ENCODE measurements around the gene C2CD2. TPM values are rescaled to one million over a fixed set of nuclear protein-coding genes. Genes with fewer than 3 reads are reported as not detected.

C2CD2 gene
- total RNA-seq, 1 experiment from 2014 or later: 12.6 TPM

DNA sequence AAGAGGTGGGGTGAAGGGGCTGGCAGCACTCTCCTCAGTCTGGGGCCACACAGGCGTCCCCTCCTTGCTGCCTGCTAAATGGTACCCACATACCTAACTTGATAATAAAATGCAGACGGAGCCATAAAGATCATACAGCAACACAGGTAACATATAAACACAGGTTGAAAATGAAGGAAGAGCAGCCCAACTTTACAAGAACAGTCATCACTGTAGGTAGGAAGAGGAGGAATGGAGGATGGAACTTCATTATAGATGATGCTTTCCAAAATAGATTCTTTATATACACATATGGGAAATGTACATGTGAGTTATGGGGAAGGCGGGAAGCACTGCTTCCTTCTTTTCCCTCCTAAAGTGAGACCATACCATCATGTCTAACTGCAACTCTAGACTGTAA, 13.4 kb downstream of the C2CD2 start:
- Histone ChIP-seq H3K9me3 (no peaks in the 10 kb centered on the region), H3K4me3 (ENCODE audit: low read depth, low read length) (no peak overlapping the region), H3K4me1 (no peaks in the 10 kb centered on the region), H3K27me3 (replicated peaks; ENCODE audit: control insufficient read depth, insufficient read depth, low read length) (no peaks in the 10 kb centered on the region), H3K36me3 (ENCODE audit: control insufficient read depth, insufficient read depth, low read length) (no peaks in the 10 kb centered on the region)
- H3K4me3 Mint-ChIP-seq (ENCODE audit: unreplicated experiment): no peak overlapping the region
- DNase-seq: no peak
- ChIA-PET POLR2A (no interaction called here), CTCF (no interaction called here)
- TF ChIP-seq, protein P1, sequence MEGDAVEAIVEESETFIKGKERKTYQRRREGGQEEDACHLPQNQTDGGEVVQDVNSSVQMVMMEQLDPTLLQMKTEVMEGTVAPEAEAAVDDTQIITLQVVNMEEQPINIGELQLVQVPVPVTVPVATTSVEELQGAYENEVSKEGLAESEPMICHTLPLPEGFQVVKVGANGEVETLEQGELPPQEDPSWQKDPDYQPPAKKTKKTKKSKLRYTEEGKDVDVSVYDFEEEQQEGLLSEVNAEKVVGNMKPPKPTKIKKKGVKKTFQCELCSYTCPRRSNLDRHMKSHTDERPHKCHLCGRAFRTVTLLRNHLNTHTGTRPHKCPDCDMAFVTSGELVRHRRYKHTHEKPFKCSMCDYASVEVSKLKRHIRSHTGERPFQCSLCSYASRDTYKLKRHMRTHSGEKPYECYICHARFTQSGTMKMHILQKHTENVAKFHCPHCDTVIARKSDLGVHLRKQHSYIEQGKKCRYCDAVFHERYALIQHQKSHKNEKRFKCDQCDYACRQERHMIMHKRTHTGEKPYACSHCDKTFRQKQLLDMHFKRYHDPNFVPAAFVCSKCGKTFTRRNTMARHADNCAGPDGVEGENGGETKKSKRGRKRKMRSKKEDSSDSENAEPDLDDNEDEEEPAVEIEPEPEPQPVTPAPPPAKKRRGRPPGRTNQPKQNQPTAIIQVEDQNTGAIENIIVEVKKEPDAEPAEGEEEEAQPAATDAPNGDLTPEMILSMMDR (IDR thresholded peaks at IDR 0.05; ENCODE audit: insufficient read depth in 1 of 2, low read depth in 1 of 2, low read length in 1 of 2, severe bottlenecking in 1 of 2, unreplicated experiment in 1 of 2): no peak
- H3K27me3 Mint-ChIP-seq (ENCODE audit: insufficient read depth, unreplicated experiment): no peaks in the 10 kb centered on the region
- intact Hi-C loops (cut with micrococcal nuclease; ENCODE audit: unreplicated experiment): no loop called here
- H3K9me3 Mint-ChIP-seq (ENCODE audit: unreplicated experiment): peaks cover 8% of the 10 kb centered on the region
- no peak overlapping the region for H3K27ac Mint-ChIP-seq (ENCODE audit: unreplicated experiment)
- no TSS peak for BruUV-seq (replicated peaks)
- peaks cover 10% of the 10 kb centered on the region for H3K36me3 Mint-ChIP-seq (ENCODE audit: insufficient read depth, unreplicated experiment)
- H3K4me1 Mint-ChIP-seq (ENCODE audit: low read depth, unreplicated experiment): no peaks in the 10 kb centered on the region

DNA sequence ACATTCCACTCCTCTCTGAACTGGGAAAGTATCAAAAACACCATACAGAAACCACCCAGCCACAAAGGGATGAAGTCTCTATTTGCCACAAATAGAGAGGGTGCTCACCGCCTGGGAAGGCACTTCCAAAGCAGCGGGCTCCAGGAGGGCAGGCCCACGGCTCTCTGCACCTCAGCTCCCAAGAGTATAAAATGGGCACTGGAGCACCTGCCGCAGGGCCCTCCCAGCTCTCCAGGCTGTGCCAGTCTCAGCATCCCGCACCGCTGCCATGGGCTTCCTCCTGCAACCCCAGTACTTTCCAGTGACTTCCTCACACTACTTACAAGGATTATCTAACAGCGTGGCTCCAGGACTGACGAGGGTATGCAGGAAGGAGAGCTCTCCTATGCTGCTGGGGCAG, 14.4 kb downstream of the C2CD2 start:
- intact Hi-C loops (cut with micrococcal nuclease; ENCODE audit: unreplicated experiment): no loop called here
- no peaks in the 10 kb centered on the region for H3K4me1 Mint-ChIP-seq (ENCODE audit: low read depth, unreplicated experiment)
- H3K27me3 ChIP-seq (replicated peaks; ENCODE audit: control insufficient read depth, insufficient read depth, low read length): no peaks in the 10 kb centered on the region
- TF ChIP-seq, protein P1 (IDR thresholded peaks at IDR 0.05; ENCODE audit: insufficient read depth in 1 of 2, low read depth in 1 of 2, low read length in 1 of 2, severe bottlenecking in 1 of 2, unreplicated experiment in 1 of 2): no peak
- no peak overlapping the region for H3K4me3 Mint-ChIP-seq (ENCODE audit: unreplicated experiment)
- H3K36me3 ChIP-seq (ENCODE audit: control insufficient read depth, insufficient read depth, low read length): no peaks in the 10 kb centered on the region
- H3K4me1 ChIP-seq: no peaks in the 10 kb centered on the region
- DNase-seq: no peak
- H3K9me3 ChIP-seq: no peaks in the 10 kb centered on the region
- no peak overlapping the region for H3K4me3 ChIP-seq (ENCODE audit: low read depth, low read length)
- no peak overlapping the region for H3K27ac Mint-ChIP-seq (ENCODE audit: unreplicated experiment)
- ChIA-PET CTCF (interaction anchor here (0.6 kb wide), 1 partner anchor 22 kb away, joined by 3 read pairs; no protein-coding TSS in a partner anchor), POLR2A (no interaction called here)
- peaks cover 6% of the 10 kb centered on the region for H3K36me3 Mint-ChIP-seq (ENCODE audit: insufficient read depth, unreplicated experiment)
- no peaks in the 10 kb centered on the region for H3K9me3 Mint-ChIP-seq (ENCODE audit: unreplicated experiment)
- no TSS peak for BruUV-seq (replicated peaks)
- no peaks in the 10 kb centered on the region for H3K27me3 Mint-ChIP-seq (ENCODE audit: insufficient read depth, unreplicated experiment)

DNA sequence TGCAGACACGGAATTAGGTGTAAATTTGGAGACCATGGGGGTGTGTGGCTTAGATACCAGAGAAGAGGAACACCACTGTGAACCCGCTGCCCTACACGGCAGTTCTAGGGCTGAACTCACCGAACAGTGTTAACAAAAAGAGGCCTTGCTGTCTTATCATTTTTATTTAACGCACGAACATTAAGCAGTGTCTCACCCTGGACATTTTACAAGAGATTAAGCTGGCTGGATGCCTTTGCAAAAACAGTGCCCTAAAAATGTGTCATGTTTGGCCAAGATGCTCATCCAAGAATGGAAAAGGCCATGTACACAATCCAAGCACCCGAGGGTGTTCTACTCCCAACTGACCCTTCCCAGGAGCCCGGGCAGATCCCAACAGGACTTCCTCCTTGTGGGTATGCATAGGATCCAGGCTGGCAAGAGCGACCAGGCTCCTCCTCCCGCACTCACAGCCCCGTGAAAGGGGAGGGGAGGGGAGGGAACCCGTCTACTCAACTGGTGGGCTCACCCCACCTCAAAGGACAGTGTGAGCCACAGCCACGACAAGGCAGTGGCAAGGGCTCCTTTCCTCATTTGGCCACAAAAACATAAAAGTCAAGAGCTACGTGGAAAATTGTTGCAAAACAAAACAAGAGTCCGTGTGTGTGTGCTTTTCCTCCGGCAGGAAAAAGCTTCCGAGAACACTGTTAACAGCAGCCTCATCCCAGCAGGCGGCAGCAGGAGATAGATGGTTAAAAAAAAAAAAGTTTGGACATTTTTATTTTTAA, 20.3 kb downstream of the C2CD2 start:
- no peak overlapping the region for H3K27ac Mint-ChIP-seq (ENCODE audit: unreplicated experiment)
- H3K9me3 Mint-ChIP-seq (ENCODE audit: unreplicated experiment): no peaks in the 10 kb centered on the region
- BruUV-seq (replicated peaks): no TSS peak
- peaks cover 31% of the 10 kb centered on the region for H3K4me1 Mint-ChIP-seq (ENCODE audit: low read depth, unreplicated experiment)
- CTCF ChIA-PET: interaction anchor here (0.7 kb wide), 1 partner anchor 174 kb away, joined by 4 read pairs; no protein-coding TSS in a partner anchor
- POLR2A ChIA-PET: no interaction called here
- peaks cover 5% of the 10 kb centered on the region for H3K36me3 Mint-ChIP-seq (ENCODE audit: insufficient read depth, unreplicated experiment)
- intact Hi-C loops (cut with micrococcal nuclease; ENCODE audit: unreplicated experiment): no loop called here
- Histone ChIP-seq H3K36me3 (ENCODE audit: control insufficient read depth, insufficient read depth, low read length) (no peaks in the 10 kb centered on the region), H3K27me3 (replicated peaks; ENCODE audit: control insufficient read depth, insufficient read depth, low read length) (no peaks in the 10 kb centered on the region), H3K4me3 (ENCODE audit: low read depth, low read length) (no peak overlapping the region), H3K9me3 (no peaks in the 10 kb centered on the region), H3K4me1 (peaks cover 34% of the 10 kb centered on the region)
- DNase-seq: no peak
- TF ChIP-seq, protein P1 (IDR thresholded peaks at IDR 0.05; ENCODE audit: insufficient read depth in 1 of 2, low read depth in 1 of 2, low read length in 1 of 2, severe bottlenecking in 1 of 2, unreplicated experiment in 1 of 2): no peak
- H3K27me3 Mint-ChIP-seq (ENCODE audit: insufficient read depth, unreplicated experiment): no peaks in the 10 kb centered on the region
- no peak overlapping the region for H3K4me3 Mint-ChIP-seq (ENCODE audit: unreplicated experiment)

Measured in Caco-2 (cell line).